BLaER1 treated with 17β-estradiol and CSF1 and Interleukin-3, amounts not matched to agents 10 nM and 100 nM (cell line): ENCODE data around the gene LCE3B.
"Not testable (repeated sequence)": the region's sequence is repeated elsewhere in the genome, so short reads cannot be mapped to it uniquely, and the experiment has no call there.

Experiments
- H3K27ac ChIP-seq, 11 experiments: shearing (Covaris generic); formaldehyde crosslinking; 2 replicates each; pipeline ENCODE4 v1.8.1; 2022
- H3K27me3 ChIP-seq, 11 experiments: shearing (Covaris generic); formaldehyde crosslinking; 2 replicates each; pipeline ENCODE4 v1.8.1; 2022
- H3K36me3 ChIP-seq, 11 experiments: shearing (Covaris generic); formaldehyde crosslinking; 2 replicates each; pipeline ENCODE4 v1.8.1; 2022
- H3K4me1 ChIP-seq, 10 experiments: shearing (Covaris generic); formaldehyde crosslinking; 2 replicates each; pipeline ENCODE4 v1.8.1; 2022
- H3K4me2 ChIP-seq, 11 experiments: shearing (Covaris generic); formaldehyde crosslinking; 2 replicates each; pipeline ENCODE4 v1.8.1; 2022
- H3K4me3 ChIP-seq, 10 experiments: shearing (Covaris generic); formaldehyde crosslinking; 2 replicates each; pipeline ENCODE4 v1.8.1; 2022
- H3K9ac ChIP-seq, 11 experiments: shearing (Covaris generic); formaldehyde crosslinking; 2 replicates each; pipeline ENCODE4 v1.8.1; 2022
- H3K9me3 ChIP-seq, 11 experiments: shearing (Covaris generic); formaldehyde crosslinking; replicated peaks in 1 of 11; 2 replicates each; pipeline ENCODE4 v1.8.1; 2022
- H4K20me1 ChIP-seq, 11 experiments: shearing (Covaris generic); formaldehyde crosslinking; 2 replicates each; pipeline ENCODE4 v1.8.1; 2022
- Cebpa-rat ChIP-seq, 11 experiments: shearing (Covaris generic); IDR thresholded peaks; 2 replicates each; pipeline ENCODE4 v1.8.1; 2022

Gene LCE3B, protein sequence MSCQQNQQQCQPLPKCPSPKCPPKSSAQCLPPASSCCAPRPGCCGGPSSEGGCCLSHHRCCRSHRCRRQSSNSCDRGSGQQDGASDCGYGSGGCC

GRCh38 chr1:152613511-152613910 is at the start of gene LCE3B:
TSS of gene LCE3B (plus strand) at chr1:152613811. CDS start at chr1:152613811, 0 bp downstream.
- Histone ChIP-seq H3K27me3 (no peaks in the 10 kb centered on the region), H3K9ac (no peak within 1 kb of the TSS), H3K4me1 (no peaks in the 10 kb centered on the region), H3K4me2 (no peak within 1 kb of the TSS), H3K4me3 (no peak within 1 kb of the TSS), H3K9me3 (peaks cover 11 to 14% (median 12%) of the 10 kb centered on the region in 11 experiments), H4K20me1 (no peaks in the 10 kb centered on the region), H3K27ac (no peak within 1 kb of the TSS), H3K36me3 (no peaks in the 10 kb centered on the region)
- TF ChIP-seq Cebpa-rat (IDR thresholded peaks at IDR 0.05), result no peak

- Histone ChIP-seq H3K4me3 (no peak overlapping the region), H3K27me3 (no peaks in the 10 kb centered on the region), H3K36me3 (no peaks in the 10 kb centered on the region), H3K9me3 (peaks cover 5 to 22% (median 16%) of the 10 kb centered on the region in 11 experiments; a peak in 20 of 22 replicates), H3K9ac (no peak overlapping the region), H3K27ac (no peak overlapping the region), H3K4me2 (no peak overlapping the region; a peak in 1 of 22 replicates), H4K20me1 (no peaks in the 10 kb centered on the region), H3K4me1 (peaks cover 0 to 10% (median 0%) of the 10 kb centered on the region in 10 experiments; a peak in 5 of 20 replicates)
- no peak for TF ChIP-seq Cebpa-rat (IDR thresholded peaks at IDR 0.05)
These were observed 48.5 kb upstream of the LCE3B start for GRCh38 chr1:152565115-152565514.

- Histone ChIP-seq H3K27ac (no peak overlapping the region), H3K9me3 (peaks cover 9 to 24% (median 19%) of the 10 kb centered on the region in 11 experiments; a peak in 20 of 22 replicates), H3K36me3 (no peaks in the 10 kb centered on the region), H3K4me1 (peaks cover 0 to 10% (median 0%) of the 10 kb centered on the region in 10 experiments; a peak in 5 of 20 replicates), H3K9ac (no peak overlapping the region), H3K27me3 (no peaks in the 10 kb centered on the region), H3K4me3 (no peak overlapping the region), H4K20me1 (no peaks in the 10 kb centered on the region), H3K4me2 (peak overlapping the region in 6 of 11 experiments; percentile 4 to 39 (median 20); a peak in 6 of 22 replicates)
- TF ChIP-seq Cebpa-rat (IDR thresholded peaks at IDR 0.05), result no peak
These were observed 47.9 kb upstream of the LCE3B start for GRCh38 chr1:152565535-152566215.

GRCh38 chr1:152566681-152567080 is 46.9 kb upstream of the LCE3B start, which contains the start of gene LCE3E:
TSS of gene LCE3E (minus strand) at chr1:152566780. CDS start at chr1:152566208, 572 bp downstream.
- H3K9ac ChIP-seq, result no peak within 1 kb of the TSS
- H3K4me3 ChIP-seq, result no peak within 1 kb of the TSS
- no peaks in the 10 kb centered on the region for H3K27me3 ChIP-seq
- no peak within 1 kb of the TSS for H3K27ac ChIP-seq
- TF ChIP-seq Cebpa-rat (IDR thresholded peaks at IDR 0.05), result no peak
- no peaks in the 10 kb centered on the region for H4K20me1 ChIP-seq
- H3K9me3 ChIP-seq, result peaks cover 9 to 24% (median 20%) of the 10 kb centered on the region in 11 experiments; a peak in 20 of 22 replicates
- no peaks in the 10 kb centered on the region for H3K36me3 ChIP-seq
- peak within 1 kb of the TSS in 6 of 11 experiments; percentile 4 to 39 (median 20); a peak in 6 of 22 replicates for H3K4me2 ChIP-seq
- H3K4me1 ChIP-seq, result peaks cover 0 to 10% (median 0%) of the 10 kb centered on the region in 10 experiments; a peak in 5 of 20 replicates

DNA sequence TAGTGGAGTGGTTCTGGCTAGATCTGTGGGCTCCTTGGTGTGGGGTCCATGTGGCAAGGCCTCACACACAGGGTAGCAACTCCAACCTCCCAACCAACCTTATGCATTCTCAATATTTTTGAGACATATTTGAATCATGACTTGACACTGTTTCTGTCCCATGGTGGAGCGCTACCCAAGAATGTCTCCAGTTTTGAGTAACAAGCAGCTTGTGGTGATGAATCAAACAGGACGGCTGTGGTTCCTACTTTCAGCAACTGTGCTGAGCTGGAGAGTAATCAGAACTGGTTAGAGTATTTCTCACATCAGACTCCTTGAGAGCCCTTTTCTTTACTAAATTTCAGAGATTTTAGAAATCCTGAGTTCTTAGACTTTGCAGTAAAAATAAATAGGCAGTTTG is 36.4 kb upstream of the LCE3B start:
- H3K4me1 ChIP-seq, result no peaks in the 10 kb centered on the region
- no peak overlapping the region for H3K4me2 ChIP-seq
- H3K27me3 ChIP-seq, result no peaks in the 10 kb centered on the region
- H3K4me3 ChIP-seq, result no peak overlapping the region
- H3K36me3 ChIP-seq, result no peaks in the 10 kb centered on the region
- no peaks in the 10 kb centered on the region for H4K20me1 ChIP-seq
- H3K27ac ChIP-seq, result no peak overlapping the region
- H3K9me3 ChIP-seq, result no peaks in the 10 kb centered on the region
- TF ChIP-seq Cebpa-rat (IDR thresholded peaks at IDR 0.05), result no peak
- no peak overlapping the region for H3K9ac ChIP-seq

GRCh38 chr1:152579526-152579925 is 34.1 kb upstream of the LCE3B start:
- not testable (repeated sequence) for H4K20me1 ChIP-seq, H3K4me2 ChIP-seq, H3K27ac ChIP-seq, H3K9ac ChIP-seq, H3K9me3 ChIP-seq, H3K36me3 ChIP-seq, H3K27me3 ChIP-seq, H3K4me3 ChIP-seq, H3K4me1 ChIP-seq

GRCh38 chr1:152580433-152580832 is 33.2 kb upstream of the LCE3B start, which contains the start of gene LCE3D:
TSS of gene LCE3D (minus strand) at chr1:152580516. CDS start at chr1:152579936, 580 bp downstream.
- Histone ChIP-seq H3K27me3 (no peaks in the 10 kb centered on the region), H3K9ac (no peak within 1 kb of the TSS), H3K27ac (no peak within 1 kb of the TSS), H3K4me3 (no peak within 1 kb of the TSS), H4K20me1 (no peaks in the 10 kb centered on the region), H3K4me1 (no peaks in the 10 kb centered on the region), H3K36me3 (no peaks in the 10 kb centered on the region), H3K4me2 (no peak within 1 kb of the TSS), H3K9me3 (no peaks in the 10 kb centered on the region)
- no peak for TF ChIP-seq Cebpa-rat (IDR thresholded peaks at IDR 0.05)

GRCh38 chr1:152582647-152583046 is 31.0 kb upstream of the LCE3B start:
- no peaks in the 10 kb centered on the region for H3K9me3 ChIP-seq
- H3K4me1 ChIP-seq, result no peaks in the 10 kb centered on the region

GRCh38 chr1:152585586-152585985 is 28.0 kb upstream of the LCE3B start:
- Histone ChIP-seq H3K4me1 (no peaks in the 10 kb centered on the region), H3K9me3 (no peaks in the 10 kb centered on the region), H3K4me2 (no peak overlapping the region), H3K9ac (no peak overlapping the region), H3K36me3 (no peaks in the 10 kb centered on the region), H3K27me3 (no peaks in the 10 kb centered on the region), H4K20me1 (no peaks in the 10 kb centered on the region), H3K27ac (no peak overlapping the region), H3K4me3 (no peak overlapping the region)
- TF ChIP-seq Cebpa-rat (IDR thresholded peaks at IDR 0.05), result no peak

More at GRCh38 chr1:152582647-152583046, 31.0 kb upstream of the LCE3B start:
- no peaks in the 10 kb centered on the region for H4K20me1 ChIP-seq
- H3K9ac ChIP-seq, result no peak overlapping the region
- no peak overlapping the region for H3K4me2 ChIP-seq
- H3K4me3 ChIP-seq, result no peak overlapping the region
- H3K27me3 ChIP-seq, result no peaks in the 10 kb centered on the region
- H3K36me3 ChIP-seq, result no peaks in the 10 kb centered on the region
- TF ChIP-seq Cebpa-rat (IDR thresholded peaks at IDR 0.05), result no peak
- no peak overlapping the region for H3K27ac ChIP-seq
